Stomach (tissue), 9 donors: ENCODE data around the gene MB21D2. TPM values are rescaled to one million over a fixed set of nuclear protein-coding genes. Genes with fewer than 3 reads are reported as not detected.

ENCODE experiments used
- DNase-seq, 2 donors: peaks; one replicate each; pipeline versions ENCODE4 v3.0.0 to v3.0.0-alpha.2; 2013 to 2019
- H3K27ac ChIP-seq, 5 donors: fragments of 200-600 bp in 4 of 5; sonication (generic) in 4 of 5; one replicate each; pipeline ENCODE4 v1.5.1; 2013 to 2019; ENCODE audit warnings: mild to moderate bottlenecking in 1 of 5, moderate library complexity in 1 of 5
- H3K27me3 ChIP-seq, 3 donors: fragments of 200-600 bp; sonication (generic); one replicate each; pipeline ENCODE4 v1.5.1; 2017 to 2019; ENCODE audit warnings: mixed run types in 1 of 3
- H3K36me3 ChIP-seq, 4 donors: fragments of 200-600 bp; sonication (generic); 1 replicate in 3 of 4; 2 replicates in 1 of 4; pipeline ENCODE4 v1.5.1; 2016 to 2019
- H3K4me1 ChIP-seq, 4 donors: fragments of 200-600 bp; sonication (generic); one replicate each; pipeline ENCODE4 v1.5.1; 2016 to 2019
- H3K4me3 ChIP-seq, 4 donors: fragments of 200-600 bp; sonication (generic) in 3 of 4; one replicate each; pipeline ENCODE4 v1.5.1; 2016 to 2019; ENCODE audit warnings: mild to moderate bottlenecking in 1 of 4
- H3K9me3 ChIP-seq, 4 donors: fragments of 200-600 bp; sonication (generic); one replicate each; pipeline ENCODE4 v1.5.1; 2016 to 2019
- EP300 ChIP-seq: sonication (generic); formaldehyde crosslinking; IDR thresholded peaks from one replicate; pipeline ENCODE4 v1.6.1; 2017; ENCODE audit warnings: antibody characterized with exemption
- POLR2A ChIP-seq, 4 donors: fragments of 450-650 bp; IDR thresholded peaks; one replicate each; pipeline ENCODE4 v1.6.1; 2016; ENCODE audit warnings: antibody characterized with exemption in 4 of 4, control low read depth in 2 of 4, mild to moderate bottlenecking in 1 of 4, moderate library complexity in 1 of 4
- POLR2AphosphoS5 ChIP-seq, 3 donors: sonication (generic); formaldehyde crosslinking; IDR thresholded peaks; one replicate each; pipeline ENCODE4 v1.6.1; 2016; ENCODE audit warnings: antibody characterized with exemption in 3 of 3
- whole genome bisulfite sequencing, 5 donors: extraction: QIAGEN DNeasy Blood & Tissue Kit in 3 of 5; methylation state at CpG; one replicate each; pipeline versions ENCODE4 v1.1.5 to v1.1.7; 2013 to 2018; 5-methylcytosine and 5-hydroxymethylcytosine counted together
- intact Hi-C: fragments of 100-400 bp; cut with DNase I; formaldehyde crosslinking; loops from one replicate; pipeline ENCODE4 v1.15.1; 2023; ENCODE audit warnings: low total_unique reads
- polyA plus RNA-seq, 3 donors: library from polyadenylated mRNA; stranded (reverse); fragments of 200-250 nt; gene quantifications; one replicate each; pipeline ENCODE4 v1.2.3, GENCODE V29; 2013
- total RNA-seq, 5 donors: library from RNA; depleted of rRNA; stranded (reverse); fragments of >200 nt; gene quantifications; one replicate each; pipeline versions ENCODE4 v1.1.0 to v1.2.3, GENCODE V29; 2014 to 2016
- TF ChIP-seq, protein P1 (sequence below), 7 experiments: fragments of 450-650 bp in 4 of 7; fragments of 200-600 bp in 3 of 7; sonication (generic) in 3 of 7; IDR thresholded peaks; one replicate each; pipeline ENCODE4 v1.5.1; 2016 to 2019; ENCODE audit warnings: antibody characterized with exemption in 7 of 7, control low read depth in 2 of 7, mild to moderate bottlenecking in 1 of 7
- donor health status: healthy with polysubstance abuse.
- donor health status: Bipolar disorder and iron deficiency.
- donor health status: healthy.

Gene MB21D2
- total and polyA plus RNA-seq, 8 donors, result 0.45 to 15.1 (median 2.0) TPM

DNA sequence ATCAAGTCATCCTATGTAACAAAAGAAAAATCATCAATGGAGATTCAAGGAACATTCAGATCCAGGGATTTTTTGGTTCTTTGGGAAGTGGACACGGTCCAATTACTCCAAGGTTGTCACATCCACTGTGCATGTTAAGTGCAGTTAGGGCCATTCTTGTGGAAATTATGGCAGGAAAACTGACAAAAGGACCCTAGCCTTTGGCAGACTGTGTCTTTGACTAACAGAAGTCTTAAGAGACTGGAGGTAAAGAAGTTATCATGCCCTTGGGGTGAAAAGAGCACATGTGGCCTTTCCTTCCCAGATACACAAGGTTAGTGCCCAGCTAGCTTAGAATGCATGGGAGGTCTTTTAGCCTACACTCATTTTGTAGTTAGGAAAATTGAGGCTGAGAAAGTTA lies 74.9 kb downstream of the MB21D2 start:
- no peak overlapping the region for H3K27ac ChIP-seq
- TF ChIP-seq, protein P1, sequence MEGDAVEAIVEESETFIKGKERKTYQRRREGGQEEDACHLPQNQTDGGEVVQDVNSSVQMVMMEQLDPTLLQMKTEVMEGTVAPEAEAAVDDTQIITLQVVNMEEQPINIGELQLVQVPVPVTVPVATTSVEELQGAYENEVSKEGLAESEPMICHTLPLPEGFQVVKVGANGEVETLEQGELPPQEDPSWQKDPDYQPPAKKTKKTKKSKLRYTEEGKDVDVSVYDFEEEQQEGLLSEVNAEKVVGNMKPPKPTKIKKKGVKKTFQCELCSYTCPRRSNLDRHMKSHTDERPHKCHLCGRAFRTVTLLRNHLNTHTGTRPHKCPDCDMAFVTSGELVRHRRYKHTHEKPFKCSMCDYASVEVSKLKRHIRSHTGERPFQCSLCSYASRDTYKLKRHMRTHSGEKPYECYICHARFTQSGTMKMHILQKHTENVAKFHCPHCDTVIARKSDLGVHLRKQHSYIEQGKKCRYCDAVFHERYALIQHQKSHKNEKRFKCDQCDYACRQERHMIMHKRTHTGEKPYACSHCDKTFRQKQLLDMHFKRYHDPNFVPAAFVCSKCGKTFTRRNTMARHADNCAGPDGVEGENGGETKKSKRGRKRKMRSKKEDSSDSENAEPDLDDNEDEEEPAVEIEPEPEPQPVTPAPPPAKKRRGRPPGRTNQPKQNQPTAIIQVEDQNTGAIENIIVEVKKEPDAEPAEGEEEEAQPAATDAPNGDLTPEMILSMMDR (IDR thresholded peaks at IDR 0.05), result no peak
- TF ChIP-seq EP300 (no peak), POLR2AphosphoS5 (IDR thresholded peaks at IDR 0.05) (no peak), POLR2A (IDR thresholded peaks at IDR 0.05) (no peak)
- H3K9me3 ChIP-seq, result no peaks in the 10 kb centered on the region
- H3K4me3 ChIP-seq, result no peak overlapping the region
- intact Hi-C loops, result no loop called here
- H3K36me3 ChIP-seq, result no peaks in the 10 kb centered on the region
- peaks cover 0 to 4% (median 0%) of the 10 kb centered on the region in 3 donors for H3K27me3 ChIP-seq
- H3K4me1 ChIP-seq, result peaks cover 0 to 22% (median 1%) of the 10 kb centered on the region in 4 donors
- DNase-seq, result no peak
- 73 to 100% (median 93%) methylated on average over 1 of the region's 1 CpG for WGBS, 5 donors

DNA sequence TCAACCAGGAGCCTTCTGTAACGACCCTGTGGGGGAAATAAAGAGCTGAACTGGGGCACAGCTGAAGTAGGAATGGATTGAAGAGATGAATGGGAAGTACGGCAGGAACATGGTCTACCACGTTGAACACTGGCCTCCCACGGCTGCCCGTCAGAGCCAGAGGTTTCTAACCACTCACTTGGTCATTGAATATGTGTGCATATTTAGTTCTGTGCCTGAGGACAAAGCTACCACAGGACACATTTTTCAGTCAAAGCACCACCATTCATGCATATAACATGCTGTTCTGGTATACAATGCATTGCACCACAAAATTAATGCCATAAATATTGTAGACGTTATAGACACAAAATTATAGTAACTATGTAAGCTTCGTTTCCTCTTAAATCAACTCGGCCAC lies 75.5 kb downstream of the MB21D2 start:
- TF ChIP-seq EP300 (no peak), POLR2AphosphoS5 (IDR thresholded peaks at IDR 0.05) (no peak), POLR2A (IDR thresholded peaks at IDR 0.05) (no peak)
- TF ChIP-seq, protein P1 (IDR thresholded peaks at IDR 0.05), result no peak
- Histone ChIP-seq H3K27ac (no peak overlapping the region), H3K4me3 (no peak overlapping the region), H3K4me1 (peaks cover 0 to 22% (median 0%) of the 10 kb centered on the region in 4 donors), H3K27me3 (peaks cover 0 to 4% (median 0%) of the 10 kb centered on the region in 3 donors), H3K36me3 (no peaks in the 10 kb centered on the region), H3K9me3 (no peaks in the 10 kb centered on the region)
- no peak for DNase-seq
- intact Hi-C loops, result no loop called here
- WGBS, 5 donors, result 87 to 94% (median 91%) methylated on average over 8 of the region's 8 CpGs

DNA sequence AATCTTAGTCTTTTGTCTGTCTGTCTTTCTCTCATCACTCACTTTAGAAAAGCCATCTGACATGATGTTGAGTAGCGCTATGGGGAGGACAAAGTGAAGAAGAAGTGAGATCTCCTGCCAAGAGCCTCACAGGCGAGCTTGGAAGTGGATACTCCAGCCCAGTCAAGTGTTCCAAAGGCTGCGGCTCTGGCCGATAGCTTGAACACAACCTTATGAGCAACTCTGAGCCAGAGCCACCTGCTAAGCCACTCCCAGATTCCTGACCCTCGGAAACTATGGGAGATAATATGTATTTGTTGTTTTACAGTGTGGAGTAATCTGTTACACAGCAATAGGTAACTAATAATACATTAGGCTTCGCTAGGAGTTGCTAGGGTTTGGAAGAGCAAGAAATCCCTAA lies 76.2 kb downstream of the MB21D2 start:
- H3K27me3 ChIP-seq, result peaks cover 0 to 4% (median 0%) of the 10 kb centered on the region in 3 donors
- TF ChIP-seq POLR2AphosphoS5 (IDR thresholded peaks at IDR 0.05) (no peak), POLR2A (IDR thresholded peaks at IDR 0.05) (no peak), EP300 (no peak)
- TF ChIP-seq, protein P1 (IDR thresholded peaks at IDR 0.05), result no peak
- WGBS, 5 donors, result 43 to 81% (median 59%) methylated on average over 6 of the region's 6 CpGs
- DNase-seq, result peak in 1 of 2 donors; percentile 47
- H3K36me3 ChIP-seq, result no peaks in the 10 kb centered on the region
- no peak overlapping the region for H3K4me3 ChIP-seq
- H3K27ac ChIP-seq, result no peak overlapping the region
- H3K4me1 ChIP-seq, result peaks cover 0 to 25% (median under 1%) of the 10 kb centered on the region in 4 donors
- no peaks in the 10 kb centered on the region for H3K9me3 ChIP-seq
- intact Hi-C loops, result no loop called here

DNA sequence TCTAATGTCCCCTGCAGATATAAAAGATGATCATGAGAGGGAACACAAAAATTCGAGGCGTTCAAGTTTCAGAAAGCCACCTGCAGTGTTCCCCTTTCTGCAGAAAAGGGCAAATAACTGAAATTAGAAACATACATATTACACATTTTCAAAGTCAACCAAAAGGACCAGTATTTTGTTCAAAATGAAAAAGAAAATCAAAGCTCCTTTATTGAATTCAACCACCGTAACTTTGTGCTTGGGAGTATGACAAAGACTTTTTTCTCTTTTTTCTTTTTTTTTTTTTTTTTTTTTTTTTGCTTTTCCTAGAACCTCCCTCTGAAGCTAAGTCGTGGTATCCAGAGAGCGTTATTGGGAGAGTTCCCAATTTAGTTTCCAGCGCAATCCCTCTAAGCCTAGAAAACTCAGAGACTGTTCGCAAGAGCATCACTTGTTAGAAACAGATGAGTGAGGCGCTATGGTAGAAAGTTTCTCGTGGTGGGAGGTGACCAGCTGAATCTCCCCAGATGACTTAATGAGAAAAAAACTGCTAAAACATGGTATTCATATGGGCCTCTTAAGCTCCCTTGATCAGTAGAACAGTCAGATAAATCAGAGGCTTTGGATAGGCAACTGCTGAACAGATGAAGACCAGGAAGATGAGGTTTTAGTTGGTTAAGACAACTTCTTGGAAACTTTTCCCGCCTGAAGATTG lies 77.4 kb downstream of the MB21D2 start:
- 93 to 94% (median 93%) methylated on average over 10 of the region's 10 CpGs for WGBS, 5 donors
- TF ChIP-seq EP300 (no peak), POLR2AphosphoS5 (IDR thresholded peaks at IDR 0.05) (no peak), POLR2A (IDR thresholded peaks at IDR 0.05) (no peak)
- TF ChIP-seq, protein P1 (IDR thresholded peaks at IDR 0.05), result no peak
- Histone ChIP-seq H3K27me3 (peaks cover 0 to 4% (median 0%) of the 10 kb centered on the region in 3 donors), H3K27ac (no peak overlapping the region), H3K9me3 (no peaks in the 10 kb centered on the region), H3K36me3 (no peaks in the 10 kb centered on the region), H3K4me3 (no peak overlapping the region), H3K4me1 (peaks cover 0 to 34% (median 9%) of the 10 kb centered on the region in 4 donors)
- DNase-seq, result no peak
- intact Hi-C loops, result no loop called here
